Renal pelvis (tissue), 4 donors: ENCODE measurements around the gene TMEM138. TPM values are rescaled to one million over a fixed set of nuclear protein-coding genes. Genes with fewer than 3 reads are reported as not detected.

Experiments used
- DNase-seq: peaks from one replicate; pipeline ENCODE4 v3.0.0-alpha.2; 2013
- polyA plus RNA-seq, 3 donors: library from polyadenylated mRNA; unstranded; fragments of 120-200 nt; gene quantifications; one replicate each; pipeline ENCODE4 v1.2.1, GENCODE V29; 2013; ENCODE audit not compliant: insufficient read length in 3 of 3

The TMEM138 gene
- polyA plus RNA-seq, 3 donors = 40.6 to 53.6 (median 51.8) TPM

DNA sequence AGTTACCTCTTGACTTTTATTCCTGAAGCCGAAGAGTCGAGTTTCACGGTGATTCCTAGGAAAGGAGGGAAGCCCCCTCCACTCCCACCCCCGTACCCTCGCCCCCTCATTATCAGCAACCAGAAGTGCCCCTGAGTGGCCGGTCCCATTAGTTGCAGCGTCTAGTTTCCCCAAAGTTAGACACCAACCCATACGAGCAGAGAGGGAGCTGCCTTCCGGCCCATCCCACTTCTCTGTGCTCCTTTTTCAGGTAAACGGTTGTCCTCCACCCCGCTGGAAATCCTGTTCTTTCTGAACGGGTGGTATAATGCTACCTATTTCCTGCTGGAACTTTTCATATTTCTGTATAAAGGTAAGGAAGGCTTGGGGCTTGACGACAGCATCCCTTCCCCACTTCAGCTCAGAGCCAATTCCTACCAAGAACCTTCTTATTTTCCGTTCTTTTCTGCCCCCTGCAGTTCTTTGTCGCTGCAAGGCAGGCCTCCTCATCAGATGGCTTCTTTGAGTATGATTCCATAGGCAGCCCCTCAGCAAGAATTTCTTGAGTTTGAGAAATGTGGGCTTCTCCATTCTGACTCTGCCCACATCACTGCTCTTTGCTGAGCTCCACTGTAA, 30.9 kb downstream of the TMEM138 start:
- DNase-seq = peak; percentile 23

DNA sequence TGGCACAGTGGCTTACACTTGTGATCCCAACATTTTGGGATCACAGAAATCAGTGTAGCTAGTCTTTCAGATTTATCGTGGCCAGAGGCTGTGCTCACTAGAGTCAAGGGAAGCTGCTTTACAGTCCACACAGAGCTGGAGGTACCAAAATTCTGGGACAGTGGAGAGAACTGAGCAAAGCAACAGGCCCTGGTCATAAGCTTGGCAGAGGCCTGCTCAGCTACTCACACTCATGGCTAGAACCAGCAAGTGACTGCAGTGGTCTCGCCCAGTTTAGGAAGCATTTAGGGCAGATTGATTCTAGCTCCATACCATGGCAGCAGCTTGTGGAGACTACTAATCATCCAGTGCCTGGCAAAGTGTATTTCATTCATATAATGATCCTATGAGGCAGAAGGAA, 39.0 kb downstream of the TMEM138 start:
- DNase-seq = no peak

DNA sequence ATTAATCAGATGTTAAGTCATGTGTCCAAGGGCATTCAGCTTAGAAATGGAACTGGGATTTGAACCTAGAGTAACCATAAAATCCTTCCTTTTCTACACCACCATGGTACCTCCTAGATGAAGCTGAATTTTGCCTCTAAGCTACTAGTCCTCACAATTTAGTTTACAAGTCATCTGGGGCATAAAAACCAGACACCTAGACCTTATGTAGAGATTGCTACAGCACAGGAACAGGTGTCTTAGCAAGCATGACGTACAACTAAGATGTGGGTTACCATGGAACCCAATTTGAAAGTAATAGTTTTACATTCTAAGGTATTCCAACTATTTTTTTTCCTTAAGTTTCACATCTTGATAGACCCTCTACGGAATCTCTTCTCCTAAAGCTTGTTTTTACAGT, 39.4 kb downstream of the TMEM138 start:
- DNase-seq = no peak

DNA sequence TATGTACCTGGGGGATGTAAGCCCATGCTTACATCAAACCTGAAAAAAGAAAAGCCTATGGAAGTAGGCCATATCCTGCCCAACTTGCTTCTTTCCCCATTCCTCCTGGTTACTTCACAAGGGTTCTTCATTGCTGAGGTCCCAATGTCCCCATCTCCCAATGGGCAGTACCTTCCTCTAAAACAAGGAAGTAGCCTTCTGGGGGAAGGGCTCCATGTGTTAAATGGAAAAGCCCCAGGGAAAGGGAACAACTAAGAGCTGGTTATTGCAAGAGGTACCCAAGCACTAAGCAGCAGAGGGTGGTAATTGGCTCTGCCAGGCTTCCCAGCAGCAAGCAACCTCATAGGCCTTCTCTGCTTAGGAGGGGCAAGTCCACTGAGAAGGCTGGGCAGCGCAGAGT, 41.5 kb downstream of the TMEM138 start:
- DNase-seq = no peak

DNA sequence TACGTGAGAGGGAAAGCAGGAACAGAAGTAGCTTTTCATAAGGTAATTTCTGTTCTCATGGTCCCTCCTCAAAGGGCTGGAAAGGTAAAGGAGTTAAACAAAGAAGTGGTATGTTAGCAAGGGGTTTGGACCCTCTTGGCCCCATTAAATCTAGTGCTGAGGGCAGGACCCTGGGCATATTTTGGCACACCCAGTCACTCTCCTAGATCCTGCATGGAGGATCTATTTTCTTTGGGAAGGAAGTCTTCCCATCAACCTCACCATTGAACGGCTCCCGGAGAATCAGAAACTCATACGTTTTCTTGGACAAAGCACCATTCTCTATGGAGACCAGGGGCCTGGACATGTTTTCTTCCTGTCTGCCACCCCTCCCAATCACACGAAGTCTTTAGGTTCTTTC, 41.9 kb downstream of the TMEM138 start:
- DNase-seq = no peak

DNA sequence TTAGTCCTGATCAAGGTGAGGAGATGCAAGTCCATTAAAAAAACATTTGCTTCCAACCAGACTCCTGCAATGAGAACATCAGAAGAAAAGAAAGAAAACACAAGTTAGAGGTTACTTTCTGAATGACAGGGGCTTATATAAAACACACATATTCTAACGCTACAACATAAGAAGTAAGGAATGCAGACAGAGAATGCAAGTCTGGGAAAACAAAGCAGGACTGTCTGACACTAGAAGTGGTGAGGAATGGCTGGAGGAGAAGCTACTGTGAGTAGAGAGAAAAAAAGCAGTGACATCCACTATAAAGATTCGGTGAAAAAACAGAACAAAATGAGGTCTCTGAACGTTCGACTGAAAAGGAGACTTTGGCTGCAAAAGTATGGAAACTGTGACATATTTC, 42.5 kb downstream of the TMEM138 start:
- no peak for DNase-seq

DNA sequence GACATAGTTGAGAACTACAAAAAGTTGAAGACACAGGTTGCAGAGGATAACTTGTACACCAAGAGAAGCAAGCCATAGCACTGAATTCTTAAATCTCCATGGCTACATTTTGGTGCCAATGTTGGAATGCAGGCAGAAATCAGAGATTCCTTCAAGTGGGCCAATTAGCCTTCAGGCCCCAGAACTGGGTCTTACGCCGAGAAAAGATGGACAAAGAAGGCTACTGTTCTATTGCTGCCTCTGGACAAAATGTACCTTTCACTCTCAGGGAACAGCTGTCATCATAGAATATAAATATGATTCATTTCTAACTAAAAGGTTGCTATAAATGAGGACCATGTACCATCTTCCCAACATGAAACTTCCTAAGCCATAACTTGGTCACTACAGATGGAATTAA, 43.9 kb downstream of the TMEM138 start:
- DNase-seq = no peak

DNA sequence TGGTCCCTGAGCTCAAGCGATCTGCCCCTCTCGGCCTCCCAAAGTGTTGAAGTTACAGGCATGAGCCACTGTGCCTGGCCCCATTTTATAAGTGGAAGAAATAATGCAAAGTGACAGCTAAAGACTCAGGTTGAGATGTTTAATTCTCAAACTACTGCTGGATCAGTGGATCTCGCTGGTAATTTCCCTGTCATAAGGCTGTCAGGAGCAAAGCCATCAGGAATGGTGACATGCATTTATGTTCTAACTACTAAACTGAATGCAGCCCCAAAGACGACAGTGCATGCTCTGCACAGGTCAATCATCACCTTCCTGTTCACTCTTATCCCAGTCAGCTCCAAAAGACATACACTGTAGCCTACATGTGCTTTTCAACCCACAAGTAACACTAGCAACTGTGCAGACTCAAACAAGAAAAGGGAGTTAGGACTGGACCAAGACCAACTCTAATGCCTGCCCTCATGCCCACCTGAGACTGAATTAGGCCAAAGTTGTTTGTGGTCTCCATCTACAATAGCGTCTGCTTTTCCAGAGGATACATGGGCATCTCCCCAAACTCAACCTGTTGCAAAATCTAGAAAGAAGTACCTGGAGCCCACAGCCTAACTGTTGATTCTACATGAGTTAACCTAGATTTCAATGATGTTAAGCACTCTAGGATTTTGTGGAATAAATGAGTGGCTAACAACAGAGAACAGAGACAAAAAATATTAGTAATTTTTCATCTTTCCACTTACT, 45.0 kb downstream of the TMEM138 start:
- no peak for DNase-seq

DNA sequence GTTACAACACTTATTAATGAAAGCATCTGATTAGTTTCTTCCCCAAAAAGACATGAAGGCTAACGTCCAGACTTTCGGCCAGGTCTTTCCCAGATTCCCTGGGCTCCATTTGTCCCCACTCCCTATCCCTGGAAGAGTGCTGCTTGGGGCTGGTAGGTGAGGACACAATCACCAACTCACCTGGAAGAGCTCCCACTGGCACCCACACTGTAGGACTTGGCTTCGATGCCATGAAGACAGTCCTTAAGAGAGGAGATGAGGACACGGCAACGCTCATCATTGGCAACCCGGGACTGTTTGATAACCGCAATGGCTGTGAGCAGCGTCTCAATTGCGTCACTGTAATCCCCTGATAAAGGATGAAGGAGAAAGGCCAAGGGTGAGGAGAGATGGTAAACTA, 49.4 kb downstream of the TMEM138 start:
- DNase-seq = no peak

DNA sequence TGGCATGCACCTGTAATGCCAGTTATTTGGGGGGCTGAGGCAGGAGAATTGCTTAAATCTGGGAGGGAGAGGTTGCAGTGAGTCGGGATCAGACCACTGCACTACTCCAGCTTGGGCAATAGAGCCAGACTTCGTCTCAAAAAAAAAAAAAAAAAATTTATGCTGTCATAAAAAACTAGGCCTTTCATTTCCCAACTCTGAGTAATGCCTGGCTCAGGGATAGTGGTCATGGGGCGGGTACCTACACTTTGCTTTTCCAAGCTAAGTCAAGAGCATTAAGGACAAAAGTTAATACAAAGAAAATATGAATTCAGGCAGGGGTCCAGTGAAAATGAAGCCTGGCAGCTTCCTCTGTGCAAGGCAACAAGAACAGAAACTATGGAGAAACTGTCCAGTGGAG, 51.3 kb downstream of the TMEM138 start:
- no peak for DNase-seq

DNA sequence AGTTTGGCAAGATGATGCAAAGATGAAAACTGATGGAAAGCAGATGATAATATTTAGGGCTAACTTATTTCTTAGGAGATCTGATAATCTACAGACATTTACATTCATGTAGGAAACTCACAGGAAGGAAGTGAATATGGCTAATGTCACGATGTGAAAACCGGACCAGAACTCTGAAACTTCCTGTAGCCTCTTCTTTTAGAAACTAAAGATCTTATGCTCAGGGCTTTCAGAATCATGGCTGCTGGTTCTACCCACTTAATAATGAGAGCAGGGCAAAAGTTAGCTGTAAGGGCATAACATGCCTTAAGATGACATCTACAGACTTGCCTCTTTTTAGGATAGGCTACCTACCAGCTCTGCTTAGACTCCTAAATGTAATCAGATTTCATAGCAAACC, 52.4 kb downstream of the TMEM138 start:
- DNase-seq = no peak

DNA sequence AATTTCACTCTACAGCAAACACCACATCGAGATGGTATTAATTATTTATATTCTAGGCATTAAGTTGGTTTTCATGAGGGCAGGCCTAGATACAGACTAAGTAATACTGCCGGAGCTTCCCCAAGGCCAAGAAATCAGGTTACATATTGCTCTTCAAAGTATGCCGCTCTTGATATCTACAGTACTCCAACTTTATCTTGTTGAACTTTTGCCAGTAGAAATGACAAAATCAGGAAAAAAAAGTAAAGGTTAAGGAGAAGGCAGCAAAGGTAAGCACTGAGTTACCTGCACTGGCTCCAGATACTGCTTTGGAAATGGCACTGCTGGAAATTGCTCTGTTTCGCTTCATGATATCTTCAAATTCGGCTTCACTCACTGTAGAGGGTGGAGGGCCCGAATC, 53.2 kb downstream of the TMEM138 start:
- no peak for DNase-seq

DNA sequence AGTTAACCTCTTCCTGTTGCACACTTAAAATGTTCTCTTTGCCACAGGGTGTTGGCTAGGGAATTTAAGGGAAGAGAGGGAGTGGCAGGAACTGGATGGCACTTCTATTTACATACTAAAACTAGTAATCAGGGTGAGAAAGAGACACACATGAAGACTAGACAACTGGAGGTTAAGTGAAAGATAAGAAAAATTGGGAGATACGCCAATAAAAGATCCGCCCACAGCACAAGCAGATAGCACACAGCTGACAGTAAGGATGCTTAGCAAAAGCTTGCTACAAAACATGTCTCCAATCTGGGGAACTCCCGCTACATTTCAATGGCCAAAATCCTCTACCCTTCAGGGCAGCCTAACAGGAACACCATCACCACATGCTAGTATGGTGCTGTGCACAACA, 54.8 kb downstream of the TMEM138 start:
- no peak for DNase-seq

DNA sequence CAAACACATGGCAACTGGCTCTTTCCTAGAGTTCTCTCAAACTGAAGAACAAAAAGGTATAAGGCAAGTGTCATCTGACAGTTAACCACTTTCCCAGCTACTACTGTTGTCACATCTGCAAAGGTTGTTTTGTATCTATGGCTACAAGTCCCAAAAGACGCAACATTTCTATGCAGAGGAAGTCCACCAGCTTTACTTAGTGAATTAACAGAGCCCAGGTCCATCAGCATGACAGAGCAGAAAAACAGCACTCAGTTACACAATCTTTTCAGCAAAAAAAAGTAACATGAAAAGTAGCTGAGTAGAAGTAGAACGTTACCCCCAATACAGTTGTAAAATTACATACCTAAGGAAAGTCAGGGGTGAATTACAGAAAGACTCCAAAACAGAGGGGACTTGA, 55.5 kb downstream of the TMEM138 start:
- DNase-seq = no peak

DNA sequence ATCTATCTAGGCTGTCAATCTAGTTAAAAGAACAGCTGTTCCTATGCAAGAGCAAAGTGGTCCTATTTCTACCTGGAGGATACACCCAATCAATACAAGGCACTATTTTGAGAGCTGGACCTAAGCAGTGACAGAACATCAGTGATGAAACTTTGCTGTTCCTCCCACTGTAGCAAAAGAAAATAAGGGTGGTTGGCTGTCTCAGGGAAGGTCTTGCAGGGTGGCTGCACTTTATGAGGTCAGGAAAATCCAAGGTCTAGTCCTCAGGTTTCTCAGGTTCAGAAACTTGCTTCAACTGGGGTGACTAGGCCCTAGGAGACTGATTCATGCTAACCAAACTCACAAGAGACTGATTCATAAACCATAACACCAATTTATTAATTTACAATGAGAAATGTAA, 56.0 kb downstream of the TMEM138 start:
- DNase-seq = no peak

Other genes starting within 250 kb of the TMEM138 start
- 10 to 100 TPM; 20.7 to 22.6 (median 20.7) TPM for gene VPS37C, start 200.9 kb upstream of the TMEM138 start, polyA plus RNA-seq
- under 1 TPM in 2 of 3 donors, not detected in 1; 0.30 to 0.51 TPM for gene PGA3, start 158.9 kb upstream of the TMEM138 start, polyA plus RNA-seq
- gene PGA4, start 140.0 kb upstream of the TMEM138 start, polyA plus RNA-seq = under 1 TPM; 0.30 to 0.59 (median 0.44) TPM
- under 1 TPM in 2 of 3 donors, not detected in 1; 0.46 to 0.92 TPM for gene PGA5, start 121.2 kb upstream of the TMEM138 start, polyA plus RNA-seq
- gene VWCE, start 67.1 kb upstream of the TMEM138 start, polyA plus RNA-seq = 1 to 10 TPM; 2.7 to 5.6 (median 3.5) TPM
- gene DDB1, start 29.3 kb upstream of the TMEM138 start, polyA plus RNA-seq = 100 to 1,000 TPM; 222 to 233 (median 226) TPM
- gene TKFC, start 29.1 kb upstream of the TMEM138 start, polyA plus RNA-seq = 10 to 100 TPM; 63.4 to 78.1 (median 65.2) TPM
- 10 to 100 TPM; 27.0 to 33.2 (median 32.3) TPM for gene CYB561A3, start 492 bp upstream of the TMEM138 start, polyA plus RNA-seq
- 10 to 100 TPM; 31.8 to 37.7 (median 34.7) TPM for gene TMEM216, start 30.2 kb downstream of the TMEM138 start, polyA plus RNA-seq
- 100 to 1,000 TPM in 2 of 3 donors, 10 to 100 TPM in 1; 94.1 to 132 (median 131) TPM for gene CPSF7, start 67.6 kb downstream of the TMEM138 start, polyA plus RNA-seq
- gene SDHAF2, start 67.8 kb downstream of the TMEM138 start, polyA plus RNA-seq = 10 to 100 TPM; 41.9 to 45.9 (median 42.1) TPM
- 1 to 10 TPM; 1.2 to 2.3 (median 1.4) TPM for gene LRRC10B, start 146.4 kb downstream of the TMEM138 start, polyA plus RNA-seq
- 1 to 10 TPM; 5.0 to 6.5 (median 5.0) TPM for gene SYT7, start 218.7 kb downstream of the TMEM138 start, polyA plus RNA-seq